Measurements from ENCODE around the gene RWDD4. TPM values are rescaled to one million over a fixed set of nuclear protein-coding genes. Genes with fewer than 3 reads are reported as not detected.

RWDD4 gene
- 10 to 100 TPM; 18.5 to 19.9 TPM for total RNA-seq
- 10 to 100 TPM; 10.9 to 13.5 TPM for polyA plus RNA-seq
- long read RNA-seq, donor 1, transcript RWDD4-202 (7 exons, 2,590 nt) = major isoform, 13 of 13 reads
- long read RNA-seq, donor 1, partial matches to known transcripts = 0 of 13 reads
- long read RNA-seq, donor 1, other reads (novel, unspliced or antisense) = 0 of 13 reads
- long read RNA-seq, donor 2, partial matches to known transcripts = 0 of 2 reads
- long read RNA-seq, donor 2, other reads (novel, unspliced or antisense) = 0 of 2 reads
- long read RNA-seq, donor 3, partial matches to known transcripts = 0 of 3 reads
- long read RNA-seq, donor 3, other reads (novel, unspliced or antisense) = 0 of 3 reads
- long read RNA-seq, donor 4, partial matches to known transcripts = 0 of 3 reads
- long read RNA-seq, donor 4, other reads (novel, unspliced or antisense) = 0 of 3 reads
- long read RNA-seq, donor 5, transcript RWDD4-202 (7 exons, 2,590 nt) = major isoform, 14 of 14 reads
- long read RNA-seq, donor 5, partial matches to known transcripts = 0 of 14 reads
- long read RNA-seq, donor 5, other reads (novel, unspliced or antisense) = 0 of 14 reads

DNA sequence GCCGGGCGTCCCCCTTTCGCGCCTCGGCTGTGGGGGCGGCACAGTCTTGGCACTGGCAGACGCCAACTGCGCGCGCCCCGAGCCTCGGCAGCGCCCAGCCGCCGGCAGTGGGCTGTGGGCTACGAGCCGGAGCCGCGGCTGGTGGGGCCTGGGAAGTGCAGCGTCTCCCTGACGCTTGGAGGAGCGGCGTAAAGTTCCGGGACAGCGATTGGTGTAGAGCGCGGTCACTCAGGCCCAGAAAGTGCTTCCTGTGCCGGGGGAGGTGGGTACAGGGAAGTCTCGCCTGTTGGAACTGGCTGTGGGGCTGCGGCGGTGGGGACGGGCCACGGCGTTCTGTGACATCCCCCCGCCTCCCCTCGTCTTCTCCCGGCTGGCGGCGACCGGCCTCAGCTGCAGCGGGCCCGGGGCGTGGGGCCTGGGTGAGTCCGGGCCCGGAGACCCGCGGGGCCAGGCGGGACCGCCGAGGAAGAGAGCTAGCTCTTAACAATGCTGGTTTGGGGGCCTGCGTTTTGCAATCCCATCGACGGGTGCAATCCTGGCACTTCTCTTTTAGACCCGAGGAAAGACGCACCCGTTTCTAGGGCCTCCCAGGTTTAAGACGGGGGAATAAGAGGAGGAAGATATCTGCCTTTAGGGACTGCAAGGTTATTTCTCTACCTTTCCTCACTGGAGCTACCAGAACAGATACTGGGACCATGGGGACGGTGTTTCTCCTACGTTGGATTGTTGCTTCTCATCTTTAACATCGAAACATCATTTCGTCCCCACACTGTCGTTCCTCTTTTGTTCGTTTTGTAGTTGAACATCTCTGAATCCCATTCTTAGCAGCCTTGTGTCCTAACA lies at the start of gene RWDD4, which contains the start of gene TRAPPC11:
Gene RWDD4 (minus strand): TSS at position 157 of the 843 bp plus-strand sequence. CDS start 233 bp downstream, outside the sequence.
Gene TRAPPC11 (plus strand): TSS at position 265 of the 843 bp plus-strand sequence. CDS start 4,575 bp downstream, outside the sequence.
- H3K9me3 ChIP-seq (ENCODE audit: control insufficient read depth in 4 of 4, insufficient read depth in 3 of 4, low read length in 3 of 4) = no peaks in the 10 kb centered on the region
- peak within 1 kb of the TSS; percentile 97 to 99 for H3K27ac ChIP-seq (ENCODE audit: low read depth in 1 of 2, low read length in 1 of 2)
- 0% methylated on average over 40 to 57 of the region's 63 CpGs for WGBS, 2 donors
- H3K4me3 ChIP-seq = peak within 1 kb of the TSS; percentile 89
- DNase-seq = peak; percentile 99 to 100 (median 99)
- TF ChIP-seq, protein P1, sequence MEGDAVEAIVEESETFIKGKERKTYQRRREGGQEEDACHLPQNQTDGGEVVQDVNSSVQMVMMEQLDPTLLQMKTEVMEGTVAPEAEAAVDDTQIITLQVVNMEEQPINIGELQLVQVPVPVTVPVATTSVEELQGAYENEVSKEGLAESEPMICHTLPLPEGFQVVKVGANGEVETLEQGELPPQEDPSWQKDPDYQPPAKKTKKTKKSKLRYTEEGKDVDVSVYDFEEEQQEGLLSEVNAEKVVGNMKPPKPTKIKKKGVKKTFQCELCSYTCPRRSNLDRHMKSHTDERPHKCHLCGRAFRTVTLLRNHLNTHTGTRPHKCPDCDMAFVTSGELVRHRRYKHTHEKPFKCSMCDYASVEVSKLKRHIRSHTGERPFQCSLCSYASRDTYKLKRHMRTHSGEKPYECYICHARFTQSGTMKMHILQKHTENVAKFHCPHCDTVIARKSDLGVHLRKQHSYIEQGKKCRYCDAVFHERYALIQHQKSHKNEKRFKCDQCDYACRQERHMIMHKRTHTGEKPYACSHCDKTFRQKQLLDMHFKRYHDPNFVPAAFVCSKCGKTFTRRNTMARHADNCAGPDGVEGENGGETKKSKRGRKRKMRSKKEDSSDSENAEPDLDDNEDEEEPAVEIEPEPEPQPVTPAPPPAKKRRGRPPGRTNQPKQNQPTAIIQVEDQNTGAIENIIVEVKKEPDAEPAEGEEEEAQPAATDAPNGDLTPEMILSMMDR (IDR thresholded peaks at IDR 0.05; ENCODE audit: control extremely low read depth, extremely low read depth) = no peak
- H3K4me1 ChIP-seq (ENCODE audit: control insufficient read depth in 5 of 5, insufficient read depth in 5 of 5, low read length in 5 of 5) = peaks cover 2 to 18% (median 10%) of the 10 kb centered on the region in 5 donors
- peak within 1 kb of the TSS; percentile 81 to 98 for H3K9ac ChIP-seq (ENCODE audit: insufficient read depth in 1 of 2, low read length in 2 of 2)
- ATAC-seq (ENCODE audit: insufficient read depth, low FRiP score) = peak; percentile 100
- H3K27me3 ChIP-seq (ENCODE audit: control insufficient read depth in 3 of 3, insufficient read depth in 3 of 3, low read length in 2 of 3) = no peaks in the 10 kb centered on the region
- peaks cover 0 to 10% (median 4%) of the 10 kb centered on the region in 4 donors for H3K36me3 ChIP-seq (ENCODE audit: control insufficient read depth in 4 of 4, insufficient read depth in 4 of 4, low read length in 4 of 4)

DNA sequence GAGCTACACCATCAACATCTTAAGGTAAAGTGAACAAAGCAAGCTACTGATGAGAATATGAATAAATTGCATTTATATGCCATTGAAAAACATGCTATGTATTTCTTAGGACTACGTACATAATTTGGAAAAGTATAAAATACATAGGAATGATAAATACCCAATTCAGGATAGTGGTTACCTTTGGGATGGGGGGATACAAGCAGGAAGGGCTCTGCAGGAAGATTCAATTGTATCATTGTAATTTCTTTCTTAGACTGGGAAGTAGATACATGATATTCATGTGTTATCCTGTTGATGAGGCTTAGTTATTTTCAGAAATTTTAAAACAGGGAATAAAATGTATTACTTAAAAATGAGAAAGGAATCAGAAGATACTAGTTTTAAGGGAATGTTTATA lies 43.5 kb upstream of the RWDD4 start:
- Histone ChIP-seq H3K9ac (ENCODE audit: insufficient read depth in 1 of 2, low read length in 2 of 2) (no peak overlapping the region), H3K4me1 (ENCODE audit: control insufficient read depth in 5 of 5, insufficient read depth in 5 of 5, low read length in 5 of 5) (no peaks in the 10 kb centered on the region), H3K36me3 (ENCODE audit: control insufficient read depth in 4 of 4, insufficient read depth in 4 of 4, low read length in 4 of 4) (peaks cover 17 to 59% (median 42%) of the 10 kb centered on the region in 4 donors), H3K27me3 (ENCODE audit: control insufficient read depth in 3 of 3, insufficient read depth in 3 of 3, low read length in 2 of 3) (no peaks in the 10 kb centered on the region), H3K9me3 (ENCODE audit: control insufficient read depth in 4 of 4, insufficient read depth in 3 of 4, low read length in 3 of 4) (no peaks in the 10 kb centered on the region), H3K4me3 (no peak overlapping the region), H3K27ac (ENCODE audit: low read depth in 1 of 2, low read length in 1 of 2) (no peak overlapping the region)
- TF ChIP-seq, protein P1 (IDR thresholded peaks at IDR 0.05; ENCODE audit: control extremely low read depth, extremely low read depth) = no peak
- WGBS, 2 donors = 75 to 98% methylated on average over 1 of the region's 1 CpG
- ATAC-seq (ENCODE audit: insufficient read depth, low FRiP score) = no peak
- DNase-seq = no peak

DNA sequence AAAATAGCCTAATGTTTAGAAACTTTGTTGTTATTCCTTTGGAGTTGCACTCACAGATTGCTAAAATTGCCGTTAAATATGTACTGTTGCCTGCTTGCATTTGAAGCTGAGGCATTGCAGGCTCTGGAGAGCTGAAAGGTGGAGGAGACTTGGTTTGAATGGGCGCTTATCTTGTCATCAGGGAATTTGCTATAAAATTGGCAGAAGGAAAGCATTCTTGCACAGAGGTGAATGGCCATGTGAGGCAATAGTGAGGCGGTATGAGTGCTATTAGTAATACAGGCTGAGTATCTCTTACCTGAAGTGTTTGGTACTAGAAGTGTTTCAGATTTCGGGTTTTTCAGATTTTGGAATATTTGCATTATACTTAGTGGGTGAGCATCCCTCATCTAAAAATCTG lies 41.4 kb upstream of the RWDD4 start:
- H3K9ac ChIP-seq (ENCODE audit: insufficient read depth in 1 of 2, low read length in 2 of 2) = no peak overlapping the region
- WGBS, 2 donors = 70 to 79% methylated on average over 4 of the region's 4 CpGs
- H3K27me3 ChIP-seq (ENCODE audit: control insufficient read depth in 3 of 3, insufficient read depth in 3 of 3, low read length in 2 of 3) = no peaks in the 10 kb centered on the region
- H3K27ac ChIP-seq (ENCODE audit: low read depth in 1 of 2, low read length in 1 of 2) = no peak overlapping the region
- peaks cover 25 to 66% (median 41%) of the 10 kb centered on the region in 4 donors for H3K36me3 ChIP-seq (ENCODE audit: control insufficient read depth in 4 of 4, insufficient read depth in 4 of 4, low read length in 4 of 4)
- TF ChIP-seq, protein P1 (IDR thresholded peaks at IDR 0.05; ENCODE audit: control extremely low read depth, extremely low read depth) = no peak
- ATAC-seq (ENCODE audit: insufficient read depth, low FRiP score) (no peak), DNase-seq (no peak)
- no peaks in the 10 kb centered on the region for H3K4me1 ChIP-seq (ENCODE audit: control insufficient read depth in 5 of 5, insufficient read depth in 5 of 5, low read length in 5 of 5)
- no peak overlapping the region for H3K4me3 ChIP-seq
- H3K9me3 ChIP-seq (ENCODE audit: control insufficient read depth in 4 of 4, insufficient read depth in 3 of 4, low read length in 3 of 4) = no peaks in the 10 kb centered on the region

All from lung (tissue), 16 donors.